ENCODE results near the gene NFIA. TPM values are rescaled to one million over a fixed set of nuclear protein-coding genes. Genes with fewer than 3 reads are reported as not detected.

The NFIA gene
- total and polyA plus RNA-seq, 10 of the 15 experiments (the other 5 are each of a cell fraction or from before 2014, with no cell fraction given), result 0.10 to 0.16 TPM; not detected in 8

GRCh38 chr1:61083807-61084440 lies 1.6 kb downstream of the NFIA start:
- SMC1A ChIA-PET (ENCODE audit: uncharacterized antibody, unreplicated experiment), result no interaction called here
- no peak overlapping the region for H3K9ac ChIP-seq (ENCODE audit: control insufficient read depth, insufficient read depth, low read length)
- in situ Hi-C loops (cut with MboI) (no loop called here), intact Hi-C loops (cut with micrococcal nuclease; ENCODE audit: unreplicated experiment) (no loop called here)
- H2AFZ ChIP-seq (ENCODE audit: control insufficient read depth, low read depth, low read length), result no peak overlapping the region
- no TSS peak for BruUV-seq (replicated peaks)
- WGBS (ENCODE audit: insufficient coverage, insufficient replicate concordance, low lambda C conversion rate, missing lambda C conversion rate), result 62% methylated on average over 10 of the region's 17 CpGs
- RAD21 ChIA-PET (ENCODE audit: unreplicated experiment), result no interaction called here
- DNase-seq (ENCODE audit: low read depth, low spot score) (no peak), ATAC-seq (no peak), FAIRE-seq (no peak)
- no peaks in the 10 kb centered on the region for H3K79me2 ChIP-seq (ENCODE audit: control insufficient read depth, insufficient read depth, low read length)
- H3K36me3 ChIP-seq (ENCODE audit: control insufficient read depth in 2 of 2, insufficient read depth in 2 of 2, low read length in 1 of 2), result no peaks in the 10 kb centered on the region
- H3K27ac ChIP-seq (ENCODE audit: control insufficient read depth, insufficient read depth), result no peak overlapping the region
- no peak for TF ChIP-seq CBFB (IDR thresholded peaks at IDR 0.05; ENCODE audit: low read depth)
- no peak for TF ChIP-seq RB1 (IDR thresholded peaks at IDR 0.05; ENCODE audit: borderline replicate concordance)
- TF ChIP-seq IRF5 (IDR thresholded peaks at IDR 0.05; ENCODE audit: borderline replicate concordance), result no peak
- no peak for TF ChIP-seq NFIC (IDR thresholded peaks at IDR 0.05; ENCODE audit: low read depth, low read length)
- no peak for TF ChIP-seq E4F1 (IDR thresholded peaks at IDR 0.05; ENCODE audit: borderline replicate concordance, partially characterized antibody)
- no peaks in the 10 kb centered on the region; the same call in 2 of the 3 replicates for H3K9me3 ChIP-seq (replicated peaks; ENCODE audit: control insufficient read depth, insufficient read depth, low read length)
- no peak overlapping the region for H3K4me2 ChIP-seq (ENCODE audit: control insufficient read depth, insufficient read depth)
- H3K4me1 ChIP-seq (ENCODE audit: control insufficient read depth, insufficient read depth, low read length), result no peaks in the 10 kb centered on the region
- CTCF ChIA-PET, result no interaction called here
- H4K20me1 ChIP-seq (ENCODE audit: control insufficient read depth, insufficient read depth), result no peaks in the 10 kb centered on the region
- H3K27me3 ChIP-seq (replicated peaks in 1 of 2; ENCODE audit: control insufficient read depth in 2 of 2, insufficient read depth in 2 of 2, low read length in 1 of 2), result peaks cover 2 to 20% of the 10 kb centered on the region in 2 experiments
- H3K4me3 ChIP-seq, result no peak overlapping the region
- POLR2A ChIA-PET, result no interaction called here

Measured in GM12878 (cell line).